ENCODE data around the gene PACSIN2. TPM values are rescaled to one million over a fixed set of nuclear protein-coding genes. Genes with fewer than 3 reads are reported as not detected.

PACSIN2 gene
- total RNA-seq, 1 experiment from 2014 or later: 103 TPM

DNA sequence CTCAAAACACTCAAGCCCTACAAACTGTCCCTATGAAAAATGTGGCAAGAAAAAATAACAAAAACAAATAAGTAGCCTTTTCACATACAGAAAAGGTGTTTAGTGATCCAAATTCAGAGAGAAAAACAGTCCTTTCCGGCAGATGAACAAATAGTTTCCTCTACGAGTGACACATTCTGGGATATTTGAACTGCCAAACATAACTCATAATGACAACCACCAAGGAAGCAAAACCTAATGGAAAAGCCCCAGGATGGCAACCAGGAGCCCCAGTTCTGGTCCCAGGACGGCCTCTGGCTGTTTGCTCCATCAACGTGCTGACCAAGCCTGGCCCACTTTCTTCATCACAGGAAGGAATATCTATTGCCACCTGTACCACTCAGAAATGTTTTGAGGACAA lies 6.0 kb downstream of the PACSIN2 start:
- POLR2A ChIA-PET (ENCODE audit: unreplicated experiment): no interaction called here
- DNase-seq: peak in 1 of 2 experiments; percentile 72
- Histone ChIP-seq H3K79me2 (ENCODE audit: low read depth) (peaks cover 100% of the 10 kb centered on the region), H3K4me1 (replicated peaks; ENCODE audit: insufficient read depth) (peaks cover 84% of the 10 kb centered on the region), H3K36me3 (ENCODE audit: low read depth) (0 out of 2 replicates have a peak, but pooled peaks cover 4% of the 10 kb centered on the region), H2AFZ (no peak overlapping the region), H3K4me2 (peak overlapping the region; percentile 32; the same call in 1 of the 2 replicates), H3F3A (ENCODE audit: insufficient read depth, low read depth) (peaks cover 41% of the 10 kb centered on the region; the same call in 1 of the 2 replicates), H3K9me3 (ENCODE audit: insufficient read depth, low read depth) (no peaks in the 10 kb centered on the region), H3K27ac (peak overlapping the region; percentile 31), H3K4me3 (no peak overlapping the region), H3K27me3 (ENCODE audit: insufficient read depth, low read depth) (no peaks in the 10 kb centered on the region), H3K9me2 (ENCODE audit: insufficient read depth) (no peaks in the 10 kb centered on the region), H4K20me1 (ENCODE audit: insufficient read depth) (peaks cover 29% of the 10 kb centered on the region)
- TF ChIP-seq, protein P1, sequence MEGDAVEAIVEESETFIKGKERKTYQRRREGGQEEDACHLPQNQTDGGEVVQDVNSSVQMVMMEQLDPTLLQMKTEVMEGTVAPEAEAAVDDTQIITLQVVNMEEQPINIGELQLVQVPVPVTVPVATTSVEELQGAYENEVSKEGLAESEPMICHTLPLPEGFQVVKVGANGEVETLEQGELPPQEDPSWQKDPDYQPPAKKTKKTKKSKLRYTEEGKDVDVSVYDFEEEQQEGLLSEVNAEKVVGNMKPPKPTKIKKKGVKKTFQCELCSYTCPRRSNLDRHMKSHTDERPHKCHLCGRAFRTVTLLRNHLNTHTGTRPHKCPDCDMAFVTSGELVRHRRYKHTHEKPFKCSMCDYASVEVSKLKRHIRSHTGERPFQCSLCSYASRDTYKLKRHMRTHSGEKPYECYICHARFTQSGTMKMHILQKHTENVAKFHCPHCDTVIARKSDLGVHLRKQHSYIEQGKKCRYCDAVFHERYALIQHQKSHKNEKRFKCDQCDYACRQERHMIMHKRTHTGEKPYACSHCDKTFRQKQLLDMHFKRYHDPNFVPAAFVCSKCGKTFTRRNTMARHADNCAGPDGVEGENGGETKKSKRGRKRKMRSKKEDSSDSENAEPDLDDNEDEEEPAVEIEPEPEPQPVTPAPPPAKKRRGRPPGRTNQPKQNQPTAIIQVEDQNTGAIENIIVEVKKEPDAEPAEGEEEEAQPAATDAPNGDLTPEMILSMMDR (conservative IDR thresholded peaks at IDR 0.05): no peak
- no peak for TF ChIP-seq EZH2 (IDR thresholded peaks at IDR 0.05; ENCODE audit: low read depth)
- CTCF ChIA-PET: no interaction called here
- intact Hi-C loops (cut with micrococcal nuclease; ENCODE audit: unreplicated experiment): no loop called here
- BruUV-seq (replicated peaks): no TSS peak

DNA sequence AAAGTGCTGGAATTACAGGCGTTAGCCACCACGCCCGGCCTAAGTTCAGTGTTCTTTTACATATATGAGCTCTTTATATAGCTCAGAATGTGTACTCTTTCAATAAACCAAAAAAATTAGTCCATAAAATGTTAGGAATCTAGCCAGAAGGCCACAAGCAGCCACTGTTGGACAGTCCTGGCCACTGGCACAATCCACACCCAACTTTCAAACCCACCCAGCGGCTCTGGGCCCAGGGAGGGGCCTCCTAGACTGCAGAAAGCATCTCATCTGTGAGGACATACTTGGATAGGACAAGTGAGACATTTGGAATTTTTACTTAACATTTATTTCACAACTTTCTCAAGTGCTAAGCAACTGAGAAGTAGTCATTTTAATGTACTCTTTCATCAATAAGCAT lies 6.4 kb downstream of the PACSIN2 start:
- Histone ChIP-seq H3K9me3 (ENCODE audit: insufficient read depth, low read depth) (no peaks in the 10 kb centered on the region), H4K20me1 (ENCODE audit: insufficient read depth) (peaks cover 25% of the 10 kb centered on the region), H3F3A (ENCODE audit: insufficient read depth, low read depth) (peaks cover 37% of the 10 kb centered on the region; the same call in 1 of the 2 replicates), H3K27ac (peak overlapping the region; percentile 31), H3K79me2 (ENCODE audit: low read depth) (peaks cover 100% of the 10 kb centered on the region), H3K4me1 (replicated peaks; ENCODE audit: insufficient read depth) (peaks cover 84% of the 10 kb centered on the region), H3K27me3 (ENCODE audit: insufficient read depth, low read depth) (no peaks in the 10 kb centered on the region), H3K4me2 (peak overlapping the region; percentile 32; the same call in 1 of the 2 replicates), H3K9me2 (ENCODE audit: insufficient read depth) (no peaks in the 10 kb centered on the region), H3K4me3 (no peak overlapping the region), H2AFZ (no peak overlapping the region), H3K36me3 (ENCODE audit: low read depth) (0 out of 2 replicates have a peak, but pooled peaks cover 4% of the 10 kb centered on the region)
- no peak for DNase-seq
- intact Hi-C loops (cut with micrococcal nuclease; ENCODE audit: unreplicated experiment): no loop called here
- no peak for TF ChIP-seq EZH2 (IDR thresholded peaks at IDR 0.05; ENCODE audit: low read depth)
- TF ChIP-seq, protein P1 (conservative IDR thresholded peaks at IDR 0.05): no peak
- ChIA-PET CTCF (interaction anchor here (1.3 kb wide), 1 partner anchor 18 kb away, joined by 6 read pairs; no protein-coding TSS in a partner anchor), POLR2A (ENCODE audit: unreplicated experiment) (no interaction called here)
- no TSS peak for BruUV-seq (replicated peaks)

DNA sequence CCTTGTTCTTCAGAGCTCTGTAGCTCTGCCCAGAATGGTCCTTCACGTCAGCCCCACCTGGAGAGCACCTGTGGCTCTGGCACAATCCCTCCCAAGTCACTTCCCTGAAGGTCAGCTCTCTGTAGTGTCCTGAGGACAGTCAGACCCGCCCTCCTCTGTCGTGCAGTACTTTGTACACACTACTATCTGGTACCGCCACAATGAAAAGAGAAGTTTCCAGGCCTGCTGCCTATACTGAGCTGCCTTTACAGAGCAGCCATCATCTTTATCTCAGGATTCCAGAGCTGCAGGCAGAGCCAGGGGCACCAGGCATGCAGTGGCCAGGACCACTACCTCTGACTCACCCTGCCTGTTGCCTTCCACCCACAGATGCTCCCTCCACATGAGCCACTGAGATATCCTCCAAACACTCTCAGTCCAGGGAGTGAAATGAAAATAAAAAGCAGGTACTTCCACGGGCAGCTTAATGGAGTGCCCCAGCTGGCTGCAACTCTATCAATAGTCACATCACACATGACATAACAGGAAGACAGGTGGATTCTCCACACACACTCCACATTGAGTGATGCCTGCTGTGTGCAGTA lies 7.3 kb downstream of the PACSIN2 start:
- no TSS peak for BruUV-seq (replicated peaks)
- CTCF ChIA-PET: interaction anchor here (0.7 to 1.3 kb wide), 2 partner anchors 12 to 18 kb away, joined by 3 to 6 read pairs; no protein-coding TSS in a partner anchor
- no peaks in the 10 kb centered on the region for H3K9me2 ChIP-seq (ENCODE audit: insufficient read depth)
- H3K79me2 ChIP-seq (ENCODE audit: low read depth): peaks cover 100% of the 10 kb centered on the region
- no peak overlapping the region for H3K4me2 ChIP-seq
- no peak overlapping the region for H2AFZ ChIP-seq
- H3F3A ChIP-seq (ENCODE audit: insufficient read depth, low read depth): peaks cover 36% of the 10 kb centered on the region
- H3K4me3 ChIP-seq: no peak overlapping the region
- no peak for TF ChIP-seq EZH2 (IDR thresholded peaks at IDR 0.05; ENCODE audit: low read depth)
- TF ChIP-seq, protein P1 (conservative IDR thresholded peaks at IDR 0.05): no peak
- no peaks in the 10 kb centered on the region for H3K27me3 ChIP-seq (ENCODE audit: insufficient read depth, low read depth)
- H3K4me1 ChIP-seq (replicated peaks; ENCODE audit: insufficient read depth): peaks cover 83% of the 10 kb centered on the region
- no peak overlapping the region for H3K27ac ChIP-seq
- intact Hi-C loops (cut with micrococcal nuclease; ENCODE audit: unreplicated experiment): no loop called here
- POLR2A ChIA-PET (ENCODE audit: unreplicated experiment): interaction anchor here (1.0 kb wide), 1 partner anchor 13 kb away, joined by 10 read pairs; no protein-coding TSS in a partner anchor
- no peak for DNase-seq
- H3K9me3 ChIP-seq (ENCODE audit: insufficient read depth, low read depth): no peaks in the 10 kb centered on the region
- 0 out of 2 replicates have a peak, but pooled peaks cover 4% of the 10 kb centered on the region for H3K36me3 ChIP-seq (ENCODE audit: low read depth)
- peaks cover 16% of the 10 kb centered on the region for H4K20me1 ChIP-seq (ENCODE audit: insufficient read depth)
